SHP77 (cell line): ENCODE results near the gene RFC1.
"Not testable (repeated sequence)": the region's sequence is repeated elsewhere in the genome, so short reads cannot be mapped to it uniquely, and the experiment has no call there.

Experiments used
- DNase-seq, 2 experiments: peaks; one replicate each; lab custom pipeline; 2025; lab: John Stamatoyannopoulos, UW

RFC1 gene

GRCh38 chr4:39354254-39354552, 12.0 kb downstream of the RFC1 start:
- no peak for DNase-seq

- no peak for DNase-seq
Observed at GRCh38 chr4:39353478-39354253, 12.5 kb downstream of the RFC1 start.

- DNase-seq: not testable (repeated sequence)
Observed at GRCh38 chr4:39353149-39353477, 13.0 kb downstream of the RFC1 start.

- DNase-seq: no peak
Observed at GRCh38 chr4:39349326-39349725, 16.8 kb downstream of the RFC1 start.

GRCh38 chr4:39348371-39349315, 17.5 kb downstream of the RFC1 start:
- no peak for DNase-seq

GRCh38 chr4:39346856-39347519, 19.2 kb downstream of the RFC1 start:
- no peak for DNase-seq

- no peak for DNase-seq
Observed at GRCh38 chr4:39342731-39343130, 23.4 kb downstream of the RFC1 start.

- DNase-seq: no peak
Observed at GRCh38 chr4:39341075-39341725, 25.0 kb downstream of the RFC1 start.

- no peak for DNase-seq
Observed at GRCh38 chr4:39339968-39340367, 26.2 kb downstream of the RFC1 start.

GRCh38 chr4:39337841-39338240, 28.3 kb downstream of the RFC1 start:
- DNase-seq: no peak

- DNase-seq: no peak
Observed at GRCh38 chr4:39335566-39335965, 30.6 kb downstream of the RFC1 start.

GRCh38 chr4:39331191-39331590, 35.0 kb downstream of the RFC1 start:
- no peak for DNase-seq

GRCh38 chr4:39330353-39330752, 35.8 kb downstream of the RFC1 start:
- DNase-seq: no peak

- DNase-seq: no peak
Observed at GRCh38 chr4:39326468-39326977, 39.6 kb downstream of the RFC1 start.

- no peak for DNase-seq
Observed at GRCh38 chr4:39324897-39325613, 41.1 kb downstream of the RFC1 start.

- no peak for DNase-seq
Observed at GRCh38 chr4:39324446-39324845, 41.7 kb downstream of the RFC1 start.

- DNase-seq: no peak
Observed at GRCh38 chr4:39323821-39324220, 42.3 kb downstream of the RFC1 start.

- DNase-seq: no peak
Observed at GRCh38 chr4:39320381-39321115, 45.6 kb downstream of the RFC1 start.

GRCh38 chr4:39319676-39320075, 46.5 kb downstream of the RFC1 start:
- DNase-seq: no peak

GRCh38 chr4:39312816-39313215, 53.3 kb downstream of the RFC1 start:
- DNase-seq: no peak

GRCh38 chr4:39308611-39309010, 57.6 kb downstream of the RFC1 start:
- DNase-seq: peak; percentile 8 to 23
